NCI-H2081 treated with DMSO at 0.1 percent for 48 hours (cell line): ENCODE measurements around the gene SCG5.
"Not testable (repeated sequence)": the region's sequence is repeated elsewhere in the genome, so short reads cannot be mapped to it uniquely, and the experiment has no call there.

Experiments used
- DNase-seq: peaks from one replicate; lab custom pipeline; 2025; lab: John Stamatoyannopoulos, UW

The SCG5 gene

GRCh38 chr15:32641517-32642059, at the start of gene SCG5:
TSS of gene SCG5 (plus strand) at chr15:32641710. CDS start at chr15:32643593, 1,883 bp downstream.
- peak; percentile 61 for DNase-seq

- DNase-seq, result not testable (repeated sequence)
These were observed 48.4 kb upstream of the SCG5 start, which contains the start of gene GOLGA8N for GRCh38 chr15:32593151-32593550. TSS of gene GOLGA8N (plus strand) at chr15:32593456.

- not testable (repeated sequence) for DNase-seq
These were observed 32.0 kb upstream of the SCG5 start for GRCh38 chr15:32609518-32609917.

DNA sequence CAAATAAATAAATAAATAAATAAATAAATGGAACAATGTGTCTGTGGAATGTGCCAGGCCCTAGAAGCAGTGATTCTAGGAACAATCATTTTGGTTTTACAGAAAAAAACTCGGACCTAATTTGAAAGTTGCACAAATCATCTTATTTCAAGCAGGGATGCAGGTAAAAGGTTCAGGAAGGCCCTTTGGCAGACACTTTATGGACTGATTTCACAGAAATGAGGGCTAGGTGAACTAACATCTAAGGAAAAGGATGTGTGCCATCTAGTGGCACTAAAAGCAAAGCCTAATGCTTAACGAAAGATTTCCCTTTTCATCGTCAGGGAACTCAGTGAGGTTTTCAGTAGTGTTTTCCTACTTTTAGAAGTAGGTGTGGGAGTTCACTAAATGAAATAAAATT, 30.8 kb upstream of the SCG5 start:
- DNase-seq, result not testable (repeated sequence)

DNA sequence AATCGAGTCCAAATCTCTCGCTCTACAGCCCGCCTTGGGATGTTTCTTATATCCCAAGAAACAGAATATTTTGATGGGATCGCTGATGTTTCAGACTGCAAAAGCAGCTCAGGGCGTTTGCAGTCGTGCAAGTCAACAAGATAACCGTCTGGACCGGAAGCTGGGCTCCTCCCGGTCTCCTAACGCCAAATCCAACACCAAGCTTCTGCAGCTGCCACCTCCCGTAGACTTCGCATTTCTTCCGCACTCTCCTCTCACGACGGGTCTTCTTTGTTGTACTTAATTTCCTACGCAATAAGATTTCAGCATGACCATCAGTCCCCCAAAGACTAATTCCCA, 26.8 kb upstream of the SCG5 start:
- DNase-seq, result not testable (repeated sequence)

DNA sequence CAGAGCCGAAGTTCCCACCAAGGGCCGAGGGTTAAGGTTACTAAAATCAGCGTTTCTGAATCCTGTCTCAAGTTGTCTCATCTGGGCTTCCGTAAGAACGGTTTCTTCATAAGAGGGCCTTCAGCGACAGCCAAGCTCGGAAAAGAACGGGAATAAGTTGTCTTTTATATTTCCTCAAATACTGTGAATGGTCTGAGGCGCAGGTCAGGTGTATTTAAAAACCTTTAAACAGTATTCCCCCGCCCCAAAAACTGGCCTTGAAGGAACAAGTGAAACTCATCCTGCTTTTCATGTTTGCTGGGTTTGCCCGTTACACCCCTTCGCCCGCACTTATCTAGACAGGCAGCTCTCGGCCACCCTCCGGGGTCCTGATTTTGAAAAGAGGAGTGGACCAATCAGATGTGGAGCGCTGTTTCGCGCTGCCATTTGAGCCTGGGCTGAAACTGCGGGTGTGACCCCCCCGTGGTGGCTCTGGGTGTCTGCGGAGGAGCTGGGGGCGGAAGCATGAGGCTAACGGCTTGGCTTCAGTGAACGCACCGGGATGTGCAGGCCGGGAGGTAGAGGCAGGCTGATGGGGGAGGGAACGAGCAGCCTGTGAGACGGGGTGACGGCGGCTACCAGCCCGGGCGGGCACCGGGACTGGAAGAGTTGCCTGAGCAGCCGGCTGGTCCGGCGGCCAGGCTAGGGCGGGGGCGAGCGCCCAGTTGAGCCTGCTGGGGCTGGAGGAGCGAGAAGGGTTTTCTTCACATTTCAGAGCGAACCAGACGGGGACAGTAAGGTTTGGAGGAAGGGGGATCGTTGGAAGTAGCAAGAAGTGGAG, 26.2 kb upstream of the SCG5 start, which contains the start of gene ARHGAP11A:
TSS of gene ARHGAP11A (plus strand) at position 454 of the 820 bp plus-strand sequence. CDS start 708 bp downstream, outside the sequence.
- DNase-seq, result not testable (repeated sequence)

DNA sequence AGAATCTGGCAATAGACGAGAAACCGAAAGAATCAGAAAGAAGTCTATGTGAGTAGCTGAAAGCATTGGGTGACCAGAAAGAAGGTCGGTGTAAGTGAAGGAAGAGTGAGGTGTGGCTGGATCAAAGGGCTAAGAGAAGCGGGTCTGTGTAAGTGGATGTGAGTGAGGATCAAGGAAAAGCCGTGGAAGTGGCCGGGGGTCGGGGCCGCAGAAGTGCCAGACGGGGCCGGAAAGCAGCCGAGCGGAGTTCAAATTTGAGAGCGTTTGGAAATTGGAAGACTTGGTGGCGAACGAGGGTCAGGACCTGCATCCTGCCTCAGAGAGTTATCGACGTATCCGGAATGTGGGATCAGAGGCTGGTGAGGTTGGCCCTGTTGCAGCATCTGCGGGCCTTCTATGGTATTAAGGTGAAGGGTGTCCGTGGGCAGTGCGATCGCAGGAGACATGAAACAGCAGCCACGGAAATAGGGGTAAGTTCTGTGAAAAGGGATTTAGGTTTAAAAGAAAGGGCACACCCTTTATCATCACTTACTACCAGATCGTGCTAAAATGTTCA, 25.6 kb upstream of the SCG5 start:
- not testable (repeated sequence) for DNase-seq

- no peak for DNase-seq
These were observed 5.1 kb upstream of the SCG5 start for GRCh38 chr15:32636410-32636809.

- DNase-seq, result no peak
These were observed 4.5 kb upstream of the SCG5 start for GRCh38 chr15:32636908-32637567.

DNA sequence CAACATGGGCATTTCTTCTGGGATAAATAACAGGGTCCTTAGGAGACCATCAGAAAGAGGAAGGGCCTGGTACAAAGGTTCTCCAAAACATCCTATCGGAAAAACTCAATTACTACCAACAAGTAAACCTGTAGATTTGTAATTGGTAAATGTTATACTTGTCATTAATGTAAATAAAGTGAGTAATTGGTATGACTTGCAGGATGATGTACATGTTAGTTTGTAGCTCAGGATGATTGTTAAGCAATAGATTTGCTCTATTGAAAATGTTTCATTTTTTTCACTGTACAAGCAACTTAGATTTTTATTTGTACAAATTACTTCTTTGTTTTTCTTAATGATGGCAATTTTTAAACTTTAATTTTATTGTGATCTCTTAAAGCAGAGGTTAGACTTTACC, 3.8 kb upstream of the SCG5 start:
- DNase-seq, result no peak

DNA sequence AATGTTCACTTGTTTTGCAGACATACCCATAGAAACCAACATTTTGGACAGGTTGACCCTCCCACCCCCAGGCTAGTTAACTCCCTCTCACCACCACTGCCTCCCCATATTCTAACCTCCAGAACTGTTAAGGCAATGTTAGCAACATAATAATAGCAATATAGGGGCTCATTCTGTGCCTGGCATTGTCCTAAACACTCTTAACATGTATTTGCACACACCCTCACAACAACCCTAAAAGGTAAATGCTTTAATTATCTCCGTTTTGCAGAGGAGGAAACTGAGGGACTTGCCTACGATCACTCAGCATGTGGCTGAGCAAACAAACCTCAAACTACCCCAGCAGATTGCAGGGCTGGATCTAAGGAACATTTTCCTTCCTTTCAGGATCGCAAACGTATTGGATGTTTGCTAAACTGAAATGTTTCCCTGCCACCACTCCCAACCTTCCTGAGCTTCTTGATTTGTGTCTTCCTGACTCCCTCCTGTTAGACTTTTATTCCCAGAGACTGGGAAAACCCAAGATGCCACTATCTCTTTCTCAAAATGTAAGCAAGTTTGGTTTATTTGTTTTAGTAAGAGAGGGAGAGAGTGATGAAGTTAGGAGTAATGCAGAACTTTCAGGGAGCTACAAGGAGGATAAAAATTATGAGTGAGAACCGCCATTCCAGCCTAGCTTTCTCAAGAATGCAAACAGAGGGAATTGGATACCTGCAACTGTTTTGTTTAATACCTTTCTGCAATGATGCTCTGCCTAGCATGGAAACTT, 1.3 kb downstream of the SCG5 start:
- no peak for DNase-seq

DNA sequence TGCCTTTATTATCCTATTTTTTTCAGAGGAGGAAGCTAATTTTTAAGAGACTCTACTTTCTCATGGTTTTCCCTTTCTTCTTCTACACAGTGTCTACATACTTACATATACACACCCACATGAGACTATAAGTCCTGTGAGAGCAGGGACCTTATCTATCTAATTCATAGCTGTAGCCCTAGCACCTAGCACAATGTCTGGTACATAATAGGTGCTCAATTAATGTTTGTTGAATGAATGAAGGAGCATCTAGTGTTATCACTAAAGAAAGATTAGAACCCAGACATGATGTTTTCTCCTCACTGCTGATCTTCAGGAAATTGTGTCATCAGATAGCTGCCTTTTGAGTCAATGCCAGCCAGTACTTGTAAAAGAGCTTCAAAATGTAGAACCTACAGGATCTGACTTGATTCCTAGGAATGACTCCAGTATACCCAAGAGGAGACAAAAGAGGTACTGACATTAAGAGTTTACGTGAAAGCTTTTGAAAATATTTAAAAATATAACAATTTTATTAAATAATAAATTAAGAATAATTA, 2.5 kb downstream of the SCG5 start:
- no peak for DNase-seq

DNA sequence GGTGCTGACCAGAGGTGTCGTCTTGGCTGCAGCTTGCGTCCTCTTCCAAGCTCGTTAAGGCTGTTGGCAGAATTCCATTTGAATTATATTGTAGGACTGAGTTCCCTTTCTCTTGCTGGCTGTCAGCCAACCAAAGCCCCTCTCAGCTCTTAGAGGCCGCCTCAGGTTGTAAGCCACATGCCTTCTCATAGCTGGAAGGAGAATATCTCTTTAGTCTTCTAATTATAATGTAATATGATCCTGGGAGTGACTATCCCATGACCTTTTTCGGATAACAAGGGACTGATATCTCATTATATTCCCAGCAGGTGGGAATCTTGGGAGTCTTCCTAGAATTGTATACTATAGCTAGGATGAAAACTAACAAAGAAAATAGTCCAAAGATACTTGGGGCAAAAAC, 4.8 kb downstream of the SCG5 start:
- DNase-seq, result no peak

DNA sequence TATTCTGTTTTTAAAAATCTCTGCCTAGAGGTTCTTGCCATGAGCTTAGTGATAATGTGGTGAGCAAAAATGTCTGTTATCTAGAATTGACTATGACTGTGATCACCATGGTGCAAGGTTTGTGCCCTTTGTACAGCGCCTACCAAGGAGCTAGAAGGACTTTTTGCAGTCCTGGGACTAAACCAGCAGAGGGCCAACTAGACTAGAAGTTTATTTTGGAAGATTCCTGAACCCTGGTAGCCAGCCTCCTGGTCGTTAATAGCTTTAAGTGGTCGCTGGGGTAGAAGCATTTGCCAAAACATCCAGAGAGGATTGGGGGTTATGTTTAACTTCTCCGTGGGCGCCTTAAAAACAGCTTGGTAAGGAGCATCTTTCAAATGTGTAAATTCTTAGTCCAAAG, 7.8 kb downstream of the SCG5 start:
- DNase-seq, result no peak

DNA sequence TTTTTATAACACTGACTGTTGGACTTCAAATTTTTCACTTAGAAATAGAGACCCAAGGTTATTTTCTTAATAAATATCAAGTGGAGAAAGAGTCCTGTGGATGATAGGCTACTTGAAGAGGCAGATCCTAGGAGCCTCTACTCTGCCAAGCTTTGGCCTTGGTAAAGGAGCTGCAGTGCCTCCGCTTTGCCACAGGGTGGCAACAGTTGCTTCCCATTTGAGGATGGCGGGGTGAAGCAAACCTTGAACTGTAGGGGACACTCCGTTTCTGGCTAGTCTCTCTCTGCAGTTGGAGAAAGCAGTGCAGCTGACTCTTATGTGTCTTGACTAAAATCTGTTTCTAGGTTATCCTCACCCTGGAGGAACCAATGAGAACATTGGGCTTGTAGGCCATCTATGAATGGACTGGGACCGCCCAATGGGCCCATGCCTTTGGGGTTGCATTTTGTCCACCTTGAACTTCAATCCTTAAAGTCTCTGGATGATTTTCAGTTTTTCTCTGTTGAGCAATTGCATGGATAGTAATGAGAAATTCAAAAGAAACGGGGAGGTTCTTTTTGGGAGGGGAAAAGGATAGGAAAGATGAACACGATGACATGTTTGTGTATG, 9.8 kb downstream of the SCG5 start:
- no peak for DNase-seq

DNA sequence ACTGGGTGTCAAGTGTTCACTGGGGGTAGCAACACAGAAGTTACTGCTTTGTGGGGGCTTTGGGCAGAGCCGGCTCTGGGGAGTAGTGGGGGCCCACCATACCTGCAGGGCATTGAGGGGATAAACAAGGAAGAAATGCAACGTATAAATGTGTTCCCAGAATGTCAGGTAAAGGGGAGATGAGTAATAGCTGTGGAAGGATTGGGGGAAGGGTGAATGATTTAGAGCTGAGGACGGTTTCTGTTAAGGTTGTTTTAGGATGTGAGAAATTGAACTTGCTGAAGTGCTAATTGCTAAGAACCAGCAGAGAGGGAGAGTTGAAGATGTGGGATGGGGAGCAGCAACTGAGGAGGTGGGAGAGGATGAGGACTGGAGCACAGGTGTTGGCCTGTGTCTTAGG, 10.7 kb downstream of the SCG5 start:
- DNase-seq, result no peak

- no peak for DNase-seq
These were observed 14.6 kb downstream of the SCG5 start for GRCh38 chr15:32656091-32656490.

DNA sequence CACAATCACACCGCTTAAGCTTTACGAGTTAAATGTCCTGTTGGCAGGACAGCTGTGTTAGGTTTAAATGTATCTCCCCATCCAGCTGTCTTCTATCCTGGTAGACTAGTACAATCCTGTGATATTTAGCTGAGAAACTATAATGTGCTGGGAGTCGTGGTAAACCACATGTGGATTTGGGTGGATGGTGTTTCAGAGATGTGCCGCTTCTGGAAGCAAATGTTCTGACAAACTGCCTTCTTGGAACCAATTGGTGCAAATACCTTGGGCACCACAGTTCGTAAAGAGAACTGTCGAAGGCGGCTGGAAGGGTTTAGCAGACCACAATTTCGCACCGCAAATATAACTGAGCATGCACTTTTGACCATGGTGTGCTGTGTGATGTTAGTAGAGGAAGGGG, 15.0 kb downstream of the SCG5 start:
- DNase-seq, result no peak

- no peak for DNase-seq
These were observed 15.8 kb downstream of the SCG5 start for GRCh38 chr15:32657198-32657883.

GRCh38 chr15:32657941-32658340, 16.4 kb downstream of the SCG5 start:
- no peak for DNase-seq
